Spleen (tissue), 7 donors: ENCODE measurements around the gene GRIK4.

Experiments
- POLR2A ChIP-seq, 3 donors: fragments of 450-650 bp; IDR thresholded peaks; one replicate each; pipeline ENCODE4 v1.5.1; 2017; ENCODE audit warnings: antibody characterized with exemption in 3 of 3, mild to moderate bottlenecking in 1 of 3
- TF ChIP-seq, protein P1 (sequence below), 11 experiments: fragments of 200-600 bp in 7 of 11; fragments of 450-650 bp in 4 of 11; sonication (generic) in 4 of 11; IDR thresholded peaks in 8 of 11; conservative IDR thresholded peaks in 3 of 11; 1 replicate in 7 of 11; 2 replicates in 4 of 11; pipeline versions ENCODE4 v1.4.0 to v1.8.0; 2016 to 2021; ENCODE audit warnings: antibody characterized with exemption in 11 of 11, inconsistent platforms in 4 of 11, mild to moderate bottlenecking in 1 of 11
- donor health status: DM: no; HTN: no; CAD: no; lungs with moderate emphysema.
- donor health status: DM: no; HTN: no; CAD: no.
- donor health status: DM: no; HTN: no; CAD: no.

DNA sequence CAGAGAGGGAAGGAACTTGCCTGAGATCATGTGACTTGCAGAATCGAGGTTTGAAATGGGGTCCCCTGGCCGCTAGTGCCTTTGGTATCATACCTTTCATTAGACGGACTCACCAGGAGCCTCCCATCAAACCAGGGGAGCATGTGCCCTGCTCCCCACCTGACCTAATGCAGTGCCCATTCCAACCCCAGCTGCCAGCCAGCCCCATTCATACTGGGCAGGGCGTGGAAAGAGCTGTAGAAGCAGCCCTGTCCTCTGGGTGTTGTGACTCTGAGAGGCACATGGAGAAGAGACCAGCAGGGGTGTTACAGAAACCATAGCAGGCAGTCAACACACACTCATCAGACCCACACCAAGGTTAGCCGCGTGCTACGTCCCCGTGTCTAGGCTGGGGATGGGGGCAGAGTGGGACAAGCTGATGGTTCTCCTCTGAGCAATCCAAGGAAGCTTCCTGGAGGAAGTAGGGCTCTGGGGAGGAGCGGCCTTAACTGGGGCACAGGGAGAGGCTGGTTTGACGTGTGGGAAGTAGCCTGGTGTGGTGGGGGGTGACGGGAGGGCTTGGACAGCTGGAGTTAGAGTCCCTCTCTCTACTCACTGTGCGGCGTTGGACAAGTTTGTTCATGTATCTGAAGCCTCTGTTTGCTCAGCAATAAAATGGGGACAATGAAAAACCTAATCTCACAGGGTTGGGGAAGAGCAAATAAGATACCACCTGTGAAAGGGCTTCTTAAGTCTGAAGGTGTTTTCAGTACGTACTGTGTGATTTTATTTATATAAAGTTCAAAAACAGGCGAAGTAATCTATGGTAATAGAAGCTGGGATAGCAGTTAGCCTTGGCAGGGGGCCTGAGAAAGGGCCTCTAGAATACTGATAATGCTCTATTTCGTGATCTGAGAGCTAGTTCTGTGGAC is 14.0 kb downstream of the GRIK4 start:
- TF ChIP-seq, protein P1, sequence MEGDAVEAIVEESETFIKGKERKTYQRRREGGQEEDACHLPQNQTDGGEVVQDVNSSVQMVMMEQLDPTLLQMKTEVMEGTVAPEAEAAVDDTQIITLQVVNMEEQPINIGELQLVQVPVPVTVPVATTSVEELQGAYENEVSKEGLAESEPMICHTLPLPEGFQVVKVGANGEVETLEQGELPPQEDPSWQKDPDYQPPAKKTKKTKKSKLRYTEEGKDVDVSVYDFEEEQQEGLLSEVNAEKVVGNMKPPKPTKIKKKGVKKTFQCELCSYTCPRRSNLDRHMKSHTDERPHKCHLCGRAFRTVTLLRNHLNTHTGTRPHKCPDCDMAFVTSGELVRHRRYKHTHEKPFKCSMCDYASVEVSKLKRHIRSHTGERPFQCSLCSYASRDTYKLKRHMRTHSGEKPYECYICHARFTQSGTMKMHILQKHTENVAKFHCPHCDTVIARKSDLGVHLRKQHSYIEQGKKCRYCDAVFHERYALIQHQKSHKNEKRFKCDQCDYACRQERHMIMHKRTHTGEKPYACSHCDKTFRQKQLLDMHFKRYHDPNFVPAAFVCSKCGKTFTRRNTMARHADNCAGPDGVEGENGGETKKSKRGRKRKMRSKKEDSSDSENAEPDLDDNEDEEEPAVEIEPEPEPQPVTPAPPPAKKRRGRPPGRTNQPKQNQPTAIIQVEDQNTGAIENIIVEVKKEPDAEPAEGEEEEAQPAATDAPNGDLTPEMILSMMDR (IDR thresholded peaks at IDR 0.05 in 8 of 11, conservative IDR thresholded peaks at IDR 0.05 in 3 of 11) = no peak
- no peak for TF ChIP-seq POLR2A (IDR thresholded peaks at IDR 0.05)
